Measurements from ENCODE around the gene C1QTNF1.

DNA sequence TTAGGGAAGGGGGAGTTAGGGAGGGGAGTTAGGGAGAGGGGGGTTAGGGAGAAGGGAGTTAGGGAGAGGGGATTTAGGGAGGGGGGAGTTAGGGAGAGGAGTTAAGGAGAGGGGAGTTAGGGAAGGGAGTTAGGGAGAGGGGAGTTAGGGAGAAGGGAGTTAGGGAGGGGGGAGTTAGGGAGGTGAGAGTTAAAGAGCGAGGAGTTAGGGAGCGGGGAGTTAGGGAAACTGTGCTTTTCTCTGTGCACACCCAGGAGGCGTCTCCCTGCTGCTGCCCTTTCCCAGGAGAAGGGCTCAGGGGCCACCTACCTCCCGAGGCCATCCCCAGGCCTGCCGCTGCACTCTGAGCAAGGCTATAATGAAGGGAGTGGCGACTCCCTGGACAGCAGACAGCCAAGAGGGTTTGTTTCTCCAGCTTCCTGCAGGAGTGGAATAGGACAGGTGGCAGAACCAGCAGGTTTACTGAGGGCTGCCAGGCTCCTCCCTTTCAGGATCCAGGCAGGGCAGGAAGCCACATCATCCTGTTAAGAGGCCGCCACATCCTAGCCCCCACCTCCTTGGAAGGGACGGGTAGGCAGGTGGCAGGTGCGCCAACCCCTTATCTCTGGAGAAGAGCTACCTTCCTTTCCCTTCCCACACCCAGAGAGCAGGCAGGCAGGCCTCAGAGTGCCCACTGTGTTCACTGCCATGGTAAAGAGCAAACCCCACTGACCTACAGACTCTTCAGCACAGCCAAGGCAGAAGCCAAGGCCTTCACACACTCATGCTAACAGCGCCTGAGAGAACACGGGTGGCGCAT, 18.7 kb upstream of the C1QTNF1 start:
- TF ChIP-seq, protein P1, sequence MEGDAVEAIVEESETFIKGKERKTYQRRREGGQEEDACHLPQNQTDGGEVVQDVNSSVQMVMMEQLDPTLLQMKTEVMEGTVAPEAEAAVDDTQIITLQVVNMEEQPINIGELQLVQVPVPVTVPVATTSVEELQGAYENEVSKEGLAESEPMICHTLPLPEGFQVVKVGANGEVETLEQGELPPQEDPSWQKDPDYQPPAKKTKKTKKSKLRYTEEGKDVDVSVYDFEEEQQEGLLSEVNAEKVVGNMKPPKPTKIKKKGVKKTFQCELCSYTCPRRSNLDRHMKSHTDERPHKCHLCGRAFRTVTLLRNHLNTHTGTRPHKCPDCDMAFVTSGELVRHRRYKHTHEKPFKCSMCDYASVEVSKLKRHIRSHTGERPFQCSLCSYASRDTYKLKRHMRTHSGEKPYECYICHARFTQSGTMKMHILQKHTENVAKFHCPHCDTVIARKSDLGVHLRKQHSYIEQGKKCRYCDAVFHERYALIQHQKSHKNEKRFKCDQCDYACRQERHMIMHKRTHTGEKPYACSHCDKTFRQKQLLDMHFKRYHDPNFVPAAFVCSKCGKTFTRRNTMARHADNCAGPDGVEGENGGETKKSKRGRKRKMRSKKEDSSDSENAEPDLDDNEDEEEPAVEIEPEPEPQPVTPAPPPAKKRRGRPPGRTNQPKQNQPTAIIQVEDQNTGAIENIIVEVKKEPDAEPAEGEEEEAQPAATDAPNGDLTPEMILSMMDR (IDR thresholded peaks at IDR 0.05), result no peak
- no peak for TF ChIP-seq POLR2A (IDR thresholded peaks at IDR 0.05)

All from thyroid gland (tissue), 4 donors.